Tongue (tissue), 2 donors: Measurements from ENCODE around the gene GPR15. TPM values are rescaled to one million over a fixed set of nuclear protein-coding genes. Genes with fewer than 3 reads are reported as not detected.

Experiments
- DNase-seq: peaks from one replicate; pipeline ENCODE4 v3.0.0-alpha.2; 2015
- total RNA-seq: library from RNA; depleted of rRNA; stranded (reverse); fragments of >200 nt; gene quantifications from one replicate; pipeline ENCODE4 v1.2.3, GENCODE V29; 2014

The GPR15 gene
- total RNA-seq, result not detected

GRCh38 chr3:98531622-98532274, at the start of gene GPR15:
Gene GPR15 (plus strand): TSS chr3:98531978. CDS start chr3:98532034, 56 bp downstream.
- DNase-seq, result no peak

- no peak for DNase-seq
These were observed 48.9 kb upstream of the GPR15 start for GRCh38 chr3:98482717-98483482.

- no peak for DNase-seq
These were observed 48.2 kb upstream of the GPR15 start for GRCh38 chr3:98483626-98484025.

GRCh38 chr3:98497381-98497780, 34.4 kb upstream of the GPR15 start, which contains the start of gene OR5K2:
Gene OR5K2 (plus strand): TSS chr3:98497681. CDS start chr3:98497681, 0 bp downstream.
- no peak for DNase-seq

GRCh38 chr3:98500019-98500418, 31.8 kb upstream of the GPR15 start:
- DNase-seq, result no peak

GRCh38 chr3:98501270-98501669, 30.5 kb upstream of the GPR15 start:
- DNase-seq, result no peak

- DNase-seq, result no peak
These were observed 29.8 kb upstream of the GPR15 start for GRCh38 chr3:98501863-98502576.

GRCh38 chr3:98504539-98504938, 27.2 kb upstream of the GPR15 start:
- no peak for DNase-seq

GRCh38 chr3:98508582-98508981, 23.2 kb upstream of the GPR15 start:
- no peak for DNase-seq

- DNase-seq, result no peak
These were observed 19.2 kb upstream of the GPR15 start for GRCh38 chr3:98512576-98512975.

- peak; percentile 4 for DNase-seq
These were observed 18.7 kb upstream of the GPR15 start for GRCh38 chr3:98513091-98513511.

- DNase-seq, result no peak
These were observed 18.0 kb upstream of the GPR15 start for GRCh38 chr3:98513736-98514135.

GRCh38 chr3:98514948-98515347, 16.8 kb upstream of the GPR15 start:
- DNase-seq, result no peak

- DNase-seq, result no peak
These were observed 13.0 kb upstream of the GPR15 start for GRCh38 chr3:98518816-98519215.

GRCh38 chr3:98519351-98519750, 12.4 kb upstream of the GPR15 start:
- no peak for DNase-seq

GRCh38 chr3:98521897-98522543, 9.8 kb upstream of the GPR15 start:
- peak; percentile 76 for DNase-seq

- peak; percentile 98 for DNase-seq
These were observed 9.1 kb upstream of the GPR15 start, which contains the start of gene CLDND1 for GRCh38 chr3:98522544-98523281. Gene CLDND1 (minus strand): TSS chr3:98522902. CDS start chr3:98521424, 1,478 bp downstream.

GRCh38 chr3:98525494-98525893, 6.3 kb upstream of the GPR15 start:
- no peak for DNase-seq

- DNase-seq, result no peak
These were observed 3.1 kb upstream of the GPR15 start for GRCh38 chr3:98528474-98529346.

GRCh38 chr3:98529856-98530459, 1.8 kb upstream of the GPR15 start:
- DNase-seq, result no peak
